T-helper 1 cell treated with Interleukin-12 subunit alpha and Interleukin-12 subunit beta and Interleukin-4 antibody, amounts not matched to agents 30 μg/mL and 1 μg/mL, for 36 hours (primary cell): Measurements from ENCODE around the gene THSD4.
"Not testable (repeated sequence)": the region's sequence is repeated elsewhere in the genome, so short reads cannot be mapped to it uniquely, and the experiment has no call there.

Experiments
- H3K27ac Mint-ChIP-seq: one replicate; pipeline ENCODE4 v1.8.0; 2021; ENCODE audit warnings: mild to moderate bottlenecking, mixed read lengths
- H3K27me3 Mint-ChIP-seq: one replicate; pipeline ENCODE4 v1.8.0; 2021; ENCODE audit warnings: low read depth, mixed read lengths
- H3K36me3 Mint-ChIP-seq: one replicate; pipeline ENCODE4 v1.8.0; 2021; ENCODE audit warnings: low read depth, mixed read lengths
- H3K4me1 Mint-ChIP-seq: one replicate; pipeline ENCODE4 v1.8.0; 2021; ENCODE audit warnings: low read depth, mixed read lengths
- H3K4me3 Mint-ChIP-seq: one replicate; pipeline ENCODE4 v1.8.0; 2021; ENCODE audit warnings: mild to moderate bottlenecking, moderate library complexity, mixed read lengths
- H3K9me3 Mint-ChIP-seq: one replicate; pipeline ENCODE4 v1.8.0; 2021; ENCODE audit warnings: mixed read lengths

The THSD4 gene

GRCh38 chr15:71120428-71120944 lies 5.2 kb downstream of the THSD4 start:
- Mint-ChIP-seq H3K9me3 (no peaks in the 10 kb centered on the region), H3K4me3 (no peak overlapping the region), H3K4me1 (peaks cover 7% of the 10 kb centered on the region), H3K27me3 (peaks cover 37% of the 10 kb centered on the region), H3K27ac (no peak overlapping the region), H3K36me3 (peaks cover 1% of the 10 kb centered on the region)

- peaks cover 3% of the 10 kb centered on the region for H3K4me1 Mint-ChIP-seq
Measured at GRCh38 chr15:71121442-71121841, 6.2 kb downstream of the THSD4 start.

GRCh38 chr15:71124937-71125790 lies 9.9 kb downstream of the THSD4 start:
- no peaks in the 10 kb centered on the region for H3K9me3 Mint-ChIP-seq
- peaks cover 3% of the 10 kb centered on the region for H3K4me1 Mint-ChIP-seq
- H3K27me3 Mint-ChIP-seq, result peaks cover 5% of the 10 kb centered on the region
- H3K36me3 Mint-ChIP-seq, result no peaks in the 10 kb centered on the region
- no peak overlapping the region for H3K27ac Mint-ChIP-seq
- H3K4me3 Mint-ChIP-seq, result no peak overlapping the region

More at GRCh38 chr15:71121442-71121841, 6.2 kb downstream of the THSD4 start:
- Mint-ChIP-seq H3K36me3 (peaks cover 1% of the 10 kb centered on the region), H3K4me3 (no peak overlapping the region), H3K27ac (no peak overlapping the region), H3K27me3 (peaks cover 32% of the 10 kb centered on the region), H3K9me3 (no peaks in the 10 kb centered on the region)

GRCh38 chr15:71125831-71126450 lies 10.7 kb downstream of the THSD4 start:
- H3K4me3 Mint-ChIP-seq, result no peak overlapping the region

DNA sequence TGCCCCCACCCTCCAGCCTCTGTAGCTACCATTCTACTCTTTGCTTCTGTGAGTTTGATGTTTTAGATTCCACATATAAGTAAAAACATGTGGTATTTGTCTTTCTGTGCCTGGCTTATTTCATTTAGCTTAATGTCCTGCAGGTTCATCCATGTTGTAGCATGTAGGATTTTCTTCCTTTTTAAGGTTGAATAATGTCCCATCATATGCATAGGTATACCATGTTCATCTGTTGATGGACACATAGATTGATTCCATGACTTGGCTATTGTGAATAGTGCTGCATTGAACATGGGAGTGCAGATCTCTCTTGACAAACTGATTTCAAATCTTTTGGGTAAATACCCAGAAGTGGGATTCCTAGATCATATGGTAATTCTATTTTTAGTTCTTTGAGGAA lies 11.8 kb downstream of the THSD4 start:
- Mint-ChIP-seq H3K27ac (no peak overlapping the region), H3K27me3 (peaks cover 5% of the 10 kb centered on the region)

More at GRCh38 chr15:71125831-71126450, 10.7 kb downstream of the THSD4 start:
- Mint-ChIP-seq H3K36me3 (no peaks in the 10 kb centered on the region), H3K9me3 (no peaks in the 10 kb centered on the region), H3K27me3 (peaks cover 5% of the 10 kb centered on the region), H3K27ac (no peak overlapping the region), H3K4me1 (peaks cover 3% of the 10 kb centered on the region)

DNA sequence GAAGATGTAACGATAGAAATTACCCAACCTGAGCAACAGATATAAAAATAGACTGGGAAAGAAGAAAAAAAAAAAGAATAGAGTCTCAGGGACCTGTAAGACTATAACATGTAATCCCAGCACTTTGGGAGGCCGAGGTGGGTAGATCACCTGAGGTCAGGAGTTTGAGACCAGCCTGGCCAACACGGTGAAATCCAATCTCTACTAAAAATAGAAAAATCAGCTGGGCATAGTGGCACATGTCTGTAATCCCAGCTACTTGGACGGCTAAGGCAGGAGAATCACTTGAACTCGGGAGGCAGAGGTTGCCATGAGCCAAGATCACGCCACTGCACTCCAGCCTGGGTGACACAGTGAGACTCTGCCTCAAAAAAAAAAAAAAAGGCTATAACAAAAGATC lies 12.9 kb downstream of the THSD4 start:
- not testable (repeated sequence) for H3K27me3 Mint-ChIP-seq, H3K27ac Mint-ChIP-seq, H3K9me3 Mint-ChIP-seq, H3K4me1 Mint-ChIP-seq, H3K4me3 Mint-ChIP-seq, H3K36me3 Mint-ChIP-seq

More for the DNA sequence above, 11.8 kb downstream of the THSD4 start:
- H3K4me1 Mint-ChIP-seq, result peaks cover 3% of the 10 kb centered on the region
- no peaks in the 10 kb centered on the region for H3K36me3 Mint-ChIP-seq
- H3K9me3 Mint-ChIP-seq, result no peaks in the 10 kb centered on the region
- H3K4me3 Mint-ChIP-seq, result no peak overlapping the region

- Mint-ChIP-seq H3K27ac (no peak overlapping the region), H3K4me3 (no peak overlapping the region), H3K9me3 (no peaks in the 10 kb centered on the region), H3K36me3 (no peaks in the 10 kb centered on the region), H3K4me1 (peaks cover 3% of the 10 kb centered on the region), H3K27me3 (no peaks in the 10 kb centered on the region)
Measured at GRCh38 chr15:71128939-71129562, 13.8 kb downstream of the THSD4 start.

DNA sequence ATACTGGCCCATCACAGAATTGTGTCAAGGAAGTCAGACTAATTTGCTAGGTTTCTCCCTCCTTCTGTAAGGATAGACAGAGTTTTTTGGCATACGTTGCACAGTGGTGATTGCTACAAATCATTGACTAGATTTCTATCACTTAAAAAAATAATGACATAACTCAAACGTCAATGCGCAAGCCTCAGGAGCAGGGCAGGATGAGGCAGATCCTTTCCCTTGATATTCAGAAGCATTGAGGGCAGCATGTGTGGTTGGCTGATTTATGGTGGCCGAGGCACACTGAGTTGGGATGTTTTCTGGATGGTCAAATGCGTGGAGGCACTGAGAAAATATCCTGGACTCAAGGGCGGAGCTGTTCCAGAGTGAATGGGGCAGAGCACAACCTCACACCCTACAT lies 14.4 kb downstream of the THSD4 start:
- H3K27ac Mint-ChIP-seq, result no peak overlapping the region
- no peaks in the 10 kb centered on the region for H3K9me3 Mint-ChIP-seq
- no peak overlapping the region for H3K4me3 Mint-ChIP-seq
- peaks cover 3% of the 10 kb centered on the region for H3K4me1 Mint-ChIP-seq
- H3K36me3 Mint-ChIP-seq, result no peaks in the 10 kb centered on the region
- H3K27me3 Mint-ChIP-seq, result no peaks in the 10 kb centered on the region

DNA sequence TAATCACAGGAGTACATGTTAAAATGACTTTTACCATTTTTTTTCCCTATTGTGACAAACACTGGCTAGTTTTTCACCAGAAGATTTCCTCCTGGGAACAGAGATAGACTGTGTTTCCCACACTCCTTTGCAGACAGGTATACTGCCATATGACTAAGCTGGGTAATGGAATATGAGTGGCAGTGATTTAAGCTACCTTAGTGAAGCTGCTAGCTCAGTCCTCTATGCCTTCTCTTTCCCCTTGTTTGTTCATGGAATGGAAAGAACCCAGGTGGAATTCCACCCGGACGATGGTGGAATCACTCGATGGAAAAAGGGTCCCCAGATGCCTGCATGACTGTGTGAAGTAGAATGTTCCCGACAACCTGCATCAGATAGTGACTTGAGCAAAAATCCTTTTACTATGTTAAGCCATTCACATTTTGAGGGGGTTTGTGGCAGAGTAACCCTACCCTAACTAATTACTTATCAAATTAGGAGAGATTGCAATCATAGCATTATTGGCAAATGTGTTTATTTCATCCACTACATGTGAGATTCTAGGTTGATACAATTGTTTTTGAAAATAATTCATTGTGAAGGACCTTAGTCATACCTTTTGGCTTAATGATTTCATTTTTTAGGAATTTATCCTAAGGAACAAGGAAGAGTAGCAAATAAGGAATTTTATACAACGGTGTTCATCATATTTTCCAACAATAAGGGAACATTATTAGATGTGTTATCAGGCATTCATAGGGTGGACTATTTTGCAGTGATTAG lies 16.5 kb downstream of the THSD4 start:
- Mint-ChIP-seq H3K9me3 (no peaks in the 10 kb centered on the region), H3K27me3 (no peaks in the 10 kb centered on the region), H3K27ac (no peak overlapping the region), H3K4me3 (no peak overlapping the region), H3K36me3 (no peaks in the 10 kb centered on the region), H3K4me1 (peaks cover 3% of the 10 kb centered on the region)

GRCh38 chr15:71133747-71134472 lies 18.6 kb downstream of the THSD4 start:
- no peaks in the 10 kb centered on the region for H3K9me3 Mint-ChIP-seq
- no peaks in the 10 kb centered on the region for H3K36me3 Mint-ChIP-seq
- H3K27ac Mint-ChIP-seq, result no peak overlapping the region
- no peaks in the 10 kb centered on the region for H3K27me3 Mint-ChIP-seq
- peaks cover 3% of the 10 kb centered on the region for H3K4me1 Mint-ChIP-seq
- no peak overlapping the region for H3K4me3 Mint-ChIP-seq

GRCh38 chr15:71136159-71136783 lies 21.0 kb downstream of the THSD4 start:
- Mint-ChIP-seq H3K27me3 (no peaks in the 10 kb centered on the region), H3K4me1 (no peaks in the 10 kb centered on the region), H3K9me3 (no peaks in the 10 kb centered on the region), H3K27ac (no peak overlapping the region), H3K36me3 (no peaks in the 10 kb centered on the region), H3K4me3 (no peak overlapping the region)

DNA sequence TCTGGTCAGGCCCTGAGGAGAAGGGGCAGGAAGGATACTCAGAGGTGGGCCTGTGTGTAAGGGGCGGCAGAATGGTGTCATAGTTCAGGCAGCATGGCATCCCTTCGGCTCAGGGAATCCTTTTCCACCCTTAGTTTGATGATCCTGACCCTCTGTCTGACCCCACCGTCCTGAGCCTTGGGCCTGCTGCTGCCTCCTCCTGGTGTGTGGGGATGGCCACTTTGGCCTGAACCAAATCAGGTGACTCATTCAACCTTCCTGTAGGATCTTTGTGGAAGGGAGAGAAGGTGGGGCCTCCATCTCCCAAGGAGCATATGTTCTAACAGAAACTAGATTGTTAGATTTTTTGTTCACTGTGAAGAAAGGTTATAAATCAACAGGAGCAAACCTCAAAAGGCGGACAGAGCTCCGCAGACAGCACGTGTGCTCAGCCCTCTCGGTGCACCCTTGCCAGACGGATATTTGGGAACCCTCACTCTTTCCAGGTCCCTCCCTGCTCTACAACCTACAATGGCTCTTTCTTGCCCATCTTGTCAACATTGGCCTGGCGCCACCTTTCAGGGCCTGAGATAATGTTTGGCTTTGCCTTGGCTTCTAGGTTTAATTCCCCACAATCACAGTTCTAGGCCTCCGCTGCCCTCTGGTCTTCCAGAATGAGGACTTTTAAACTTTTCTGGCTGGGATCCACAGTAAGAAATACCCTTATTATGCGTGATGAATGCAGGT lies 21.7 kb downstream of the THSD4 start:
- Mint-ChIP-seq H3K4me1 (no peaks in the 10 kb centered on the region), H3K36me3 (no peaks in the 10 kb centered on the region), H3K27me3 (no peaks in the 10 kb centered on the region), H3K4me3 (no peak overlapping the region), H3K9me3 (no peaks in the 10 kb centered on the region), H3K27ac (no peak overlapping the region)

GRCh38 chr15:71138473-71138872 lies 23.2 kb downstream of the THSD4 start:
- no peaks in the 10 kb centered on the region for H3K36me3 Mint-ChIP-seq
- no peak overlapping the region for H3K27ac Mint-ChIP-seq
- no peaks in the 10 kb centered on the region for H3K9me3 Mint-ChIP-seq
- no peak overlapping the region for H3K4me3 Mint-ChIP-seq
- no peaks in the 10 kb centered on the region for H3K4me1 Mint-ChIP-seq
- H3K27me3 Mint-ChIP-seq, result no peaks in the 10 kb centered on the region
